ENCODE results near the gene MLPH. TPM values are rescaled to one million over a fixed set of nuclear protein-coding genes. Genes with fewer than 3 reads are reported as not detected.

Gene MLPH
- total and polyA plus RNA-seq, 2 of the 13 experiments (the other 11 are each of a cell fraction or from before 2014, with no cell fraction given) = 0.12 TPM; not detected in 1

- ChIA-PET POLR2A (no interaction called here), CTCF (ENCODE audit: low intra/inter-chr PET ratio, low total read pairs) (no interaction called here)
- H3K27me3 ChIP-seq (ENCODE audit: control insufficient read depth in 1 of 2, insufficient read depth in 2 of 2, low read length in 2 of 2) = peaks cover 10 to 35% of the 10 kb centered on the region in 2 experiments; a peak in 4 of 5 replicates
- TF ChIP-seq HOXA7 (CRISPR knock-in tag; IDR thresholded peaks at IDR 0.05) (no peak), ZNF646 (CRISPR knock-in tag; IDR thresholded peaks at IDR 0.05) (no peak), RFX5 (IDR thresholded peaks at IDR 0.05; ENCODE audit: low read depth, low read length) (no peak)
- TF ChIP-seq, protein P1, sequence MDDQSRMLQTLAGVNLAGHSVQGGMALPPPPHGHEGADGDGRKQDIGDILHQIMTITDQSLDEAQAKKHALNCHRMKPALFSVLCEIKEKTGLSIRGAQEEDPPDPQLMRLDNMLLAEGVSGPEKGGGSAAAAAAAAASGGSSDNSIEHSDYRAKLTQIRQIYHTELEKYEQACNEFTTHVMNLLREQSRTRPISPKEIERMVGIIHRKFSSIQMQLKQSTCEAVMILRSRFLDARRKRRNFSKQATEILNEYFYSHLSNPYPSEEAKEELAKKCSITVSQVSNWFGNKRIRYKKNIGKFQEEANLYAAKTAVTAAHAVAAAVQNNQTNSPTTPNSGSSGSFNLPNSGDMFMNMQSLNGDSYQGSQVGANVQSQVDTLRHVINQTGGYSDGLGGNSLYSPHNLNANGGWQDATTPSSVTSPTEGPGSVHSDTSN (CRISPR knock-in tag; IDR thresholded peaks at IDR 0.05; ENCODE audit: borderline replicate concordance) = no peak
- BruUV-seq (replicated peaks) = no TSS peak
- H4K20me1 ChIP-seq (ENCODE audit: insufficient read depth, low read length) = no peaks in the 10 kb centered on the region
- FAIRE-seq = no peak
- peaks cover 38% of the 10 kb centered on the region for H3K4me1 ChIP-seq (ENCODE audit: insufficient read depth, low read length)
- no peak for ATAC-seq
- 65% methylated on average over 6 of the region's 6 CpGs for WGBS (ENCODE audit: low lambda C conversion rate)
- DNase-seq (ENCODE audit: low spot score) = no peak
- intact Hi-C loops (cut with micrococcal nuclease; ENCODE audit: unreplicated experiment) (no loop called here), in situ Hi-C loops (cut with HindIII; ENCODE audit: extremely low pct_ligation_motif_present, low pct_unique_long_range_greater_than_20kb) (no loop called here)
- H3K4me3 ChIP-seq (replicated peaks in 1 of 3; ENCODE audit: insufficient read depth in 1 of 3, low read depth in 2 of 3, low read length in 3 of 3) = no peak overlapping the region
- no peak overlapping the region for H3K9ac ChIP-seq (ENCODE audit: insufficient read depth, low read depth, low read length)
- H3K36me3 ChIP-seq (replicated peaks in 1 of 2; ENCODE audit: control insufficient read depth in 1 of 2, insufficient read depth in 2 of 2, low read length in 2 of 2) = no peaks in the 10 kb centered on the region
- H3K79me2 ChIP-seq (ENCODE audit: insufficient read depth, low read length) = no peaks in the 10 kb centered on the region
- H2AFZ ChIP-seq (ENCODE audit: low read length) = no peak overlapping the region
- H3K9me3 ChIP-seq (ENCODE audit: low read length) = peaks cover 7% of the 10 kb centered on the region
- H3K27ac ChIP-seq (ENCODE audit: extremely low read length, insufficient read depth, low read length) = no peak overlapping the region
- H3K4me2 ChIP-seq (ENCODE audit: low read depth, low read length) = no peak overlapping the region
Measured at GRCh38 chr2:237552908-237553307, 65.9 kb downstream of the MLPH start.
